ENCODE results near the gene REPS1. TPM values are rescaled to one million over a fixed set of nuclear protein-coding genes. Genes with fewer than 3 reads are reported as not detected.

REPS1 gene
- total RNA-seq, 1 experiment from 2014 or later = 65.3 TPM

- intact Hi-C loops (cut with micrococcal nuclease) = no loop called here
- CTCF ChIA-PET = interaction anchor here (5.1 kb wide), 1 partner anchor 22 kb away, joined by 27 read pairs; the partner anchor contains the start of gene REPS1
- POLR2A ChIA-PET = interaction anchor here (1.7 to 6.6 kb wide), 2 partner anchors 9 to 20 kb away, joined by 8 to 57 read pairs; partner anchors contain the start of gene REPS1
- no peaks in the 10 kb centered on the region for H3K9me3 Mint-ChIP-seq (ENCODE audit: unreplicated experiment)
- H3K27ac Mint-ChIP-seq (ENCODE audit: low read depth, unreplicated experiment) = no peak overlapping the region
- H3K27me3 Mint-ChIP-seq (ENCODE audit: insufficient read depth, unreplicated experiment) = no peaks in the 10 kb centered on the region
- DNase-seq (ENCODE audit: unreplicated experiment) = no peak
- no TSS peak for BruUV-seq (replicated peaks)
- TF ChIP-seq CTCF (IDR thresholded peaks at IDR 0.05; ENCODE audit: unreplicated experiment) = no peak
- H3K36me3 Mint-ChIP-seq (ENCODE audit: insufficient read depth, unreplicated experiment) = no peaks in the 10 kb centered on the region
- H3K4me3 Mint-ChIP-seq (ENCODE audit: unreplicated experiment) = no peak overlapping the region
- H3K4me1 Mint-ChIP-seq (ENCODE audit: insufficient read depth, unreplicated experiment) = peaks cover 12% of the 10 kb centered on the region
Observed at GRCh38 chr6:138965971-138966370, 22.1 kb downstream of the REPS1 start.

- POLR2A ChIA-PET = interaction anchor here (1.7 kb wide), 1 partner anchor 9 kb away, joined by 8 read pairs; no protein-coding TSS in a partner anchor
- no peak for TF ChIP-seq CTCF (IDR thresholded peaks at IDR 0.05; ENCODE audit: unreplicated experiment)
- BruUV-seq (replicated peaks) = no TSS peak
- intact Hi-C loops (cut with micrococcal nuclease) = no loop called here
- Mint-ChIP-seq H3K27me3 (ENCODE audit: insufficient read depth, unreplicated experiment) (no peaks in the 10 kb centered on the region), H3K4me3 (ENCODE audit: unreplicated experiment) (no peak overlapping the region), H3K36me3 (ENCODE audit: insufficient read depth, unreplicated experiment) (no peaks in the 10 kb centered on the region), H3K4me1 (ENCODE audit: insufficient read depth, unreplicated experiment) (peaks cover 6% of the 10 kb centered on the region), H3K9me3 (ENCODE audit: unreplicated experiment) (no peaks in the 10 kb centered on the region), H3K27ac (ENCODE audit: low read depth, unreplicated experiment) (no peak overlapping the region)
- CTCF ChIA-PET = interaction anchor here (5.1 kb wide), 1 partner anchor 23 kb away, joined by 27 read pairs; the partner anchor contains the start of gene REPS1
- no peak for DNase-seq (ENCODE audit: unreplicated experiment)
Observed at GRCh38 chr6:138965291-138965874, 22.7 kb downstream of the REPS1 start.

- Mint-ChIP-seq H3K4me3 (ENCODE audit: unreplicated experiment) (no peak overlapping the region), H3K9me3 (ENCODE audit: unreplicated experiment) (no peaks in the 10 kb centered on the region), H3K36me3 (ENCODE audit: insufficient read depth, unreplicated experiment) (no peaks in the 10 kb centered on the region), H3K27me3 (ENCODE audit: insufficient read depth, unreplicated experiment) (no peaks in the 10 kb centered on the region), H3K27ac (ENCODE audit: low read depth, unreplicated experiment) (no peak overlapping the region), H3K4me1 (ENCODE audit: insufficient read depth, unreplicated experiment) (peaks cover 6% of the 10 kb centered on the region)
- intact Hi-C loops (cut with micrococcal nuclease) = no loop called here
- POLR2A ChIA-PET = no interaction called here
- CTCF ChIA-PET = interaction anchor here (0.9 kb wide), 1 partner anchor 10 kb away, joined by 3 read pairs; no protein-coding TSS in a partner anchor
- no peak for DNase-seq (ENCODE audit: unreplicated experiment)
- no TSS peak for BruUV-seq (replicated peaks)
- no peak for TF ChIP-seq CTCF (IDR thresholded peaks at IDR 0.05; ENCODE audit: unreplicated experiment)
Observed at GRCh38 chr6:138964012-138964411, 24.0 kb downstream of the REPS1 start.

- no TSS peak for BruUV-seq (replicated peaks)
- Mint-ChIP-seq H3K4me1 (ENCODE audit: insufficient read depth, unreplicated experiment) (peaks cover 11% of the 10 kb centered on the region), H3K9me3 (ENCODE audit: unreplicated experiment) (no peaks in the 10 kb centered on the region), H3K4me3 (ENCODE audit: unreplicated experiment) (no peak overlapping the region), H3K36me3 (ENCODE audit: insufficient read depth, unreplicated experiment) (no peaks in the 10 kb centered on the region), H3K27me3 (ENCODE audit: insufficient read depth, unreplicated experiment) (no peaks in the 10 kb centered on the region), H3K27ac (ENCODE audit: low read depth, unreplicated experiment) (no peak overlapping the region)
- ChIA-PET CTCF (interaction anchor here (0.9 kb wide), 1 partner anchor 11 kb away, joined by 3 read pairs; no protein-coding TSS in a partner anchor), POLR2A (no interaction called here)
- TF ChIP-seq CTCF (IDR thresholded peaks at IDR 0.05; ENCODE audit: unreplicated experiment) = no peak
- intact Hi-C loops (cut with micrococcal nuclease) = no loop called here
- DNase-seq (ENCODE audit: unreplicated experiment) = no peak
Observed at GRCh38 chr6:138963531-138963930, 24.5 kb downstream of the REPS1 start.
